ENCODE results near the gene INSR.

INSR gene

GRCh38 chr19:7194566-7194965, 99.6 kb downstream of the INSR start:
- no peaks in the 10 kb centered on the region for H3K79me2 ChIP-seq (ENCODE audit: low read length)
- H2AFZ ChIP-seq (ENCODE audit: low read depth, low read length): no peak overlapping the region
- no peak for TF ChIP-seq EZH2phosphoT487 (IDR thresholded peaks at IDR 0.05; ENCODE audit: low read depth)
- no peak for TF ChIP-seq CTCF (IDR thresholded peaks at IDR 0.05; ENCODE audit: low read depth, low read length)
- no peak overlapping the region for H3K4me2 ChIP-seq (ENCODE audit: low read length)
- H3K9me3 ChIP-seq (ENCODE audit: insufficient read depth, low read length): no peaks in the 10 kb centered on the region
- H3K27ac ChIP-seq (ENCODE audit: low read length): no peak overlapping the region
- H4K20me1 ChIP-seq (ENCODE audit: insufficient read depth, low read length): no peaks in the 10 kb centered on the region
- H3K27me3 ChIP-seq (ENCODE audit: low read depth, low read length): no peaks in the 10 kb centered on the region
- H3K4me3 ChIP-seq (ENCODE audit: low read length): no peak overlapping the region
- H3K4me1 ChIP-seq (ENCODE audit: low read length): no peaks in the 10 kb centered on the region
- no peak overlapping the region for H3K9ac ChIP-seq (ENCODE audit: low read length)
- no peaks in the 10 kb centered on the region for H3K36me3 ChIP-seq (replicated peaks; ENCODE audit: low read depth, low read length)

GRCh38 chr19:7191946-7192691, 102.1 kb downstream of the INSR start:
- H4K20me1 ChIP-seq (ENCODE audit: insufficient read depth, low read length): no peaks in the 10 kb centered on the region
- H3K27ac ChIP-seq (ENCODE audit: low read length): no peak overlapping the region
- H3K9me3 ChIP-seq (ENCODE audit: insufficient read depth, low read length): no peaks in the 10 kb centered on the region
- no peaks in the 10 kb centered on the region for H3K27me3 ChIP-seq (ENCODE audit: low read depth, low read length)
- TF ChIP-seq EZH2phosphoT487 (IDR thresholded peaks at IDR 0.05; ENCODE audit: low read depth) (no peak), CTCF (IDR thresholded peaks at IDR 0.05; ENCODE audit: low read depth, low read length) (no peak)
- no peak overlapping the region for H2AFZ ChIP-seq (ENCODE audit: low read depth, low read length)
- no peak overlapping the region for H3K4me2 ChIP-seq (ENCODE audit: low read length)
- no peaks in the 10 kb centered on the region for H3K36me3 ChIP-seq (replicated peaks; ENCODE audit: low read depth, low read length)
- H3K9ac ChIP-seq (ENCODE audit: low read length): no peak overlapping the region
- H3K4me1 ChIP-seq (ENCODE audit: low read length): no peaks in the 10 kb centered on the region
- no peak overlapping the region for H3K4me3 ChIP-seq (ENCODE audit: low read length)
- no peaks in the 10 kb centered on the region for H3K79me2 ChIP-seq (ENCODE audit: low read length)

- Histone ChIP-seq H3K4me3 (ENCODE audit: low read length) (no peak overlapping the region), H3K27ac (ENCODE audit: low read length) (no peak overlapping the region), H2AFZ (ENCODE audit: low read depth, low read length) (no peak overlapping the region), H3K4me2 (ENCODE audit: low read length) (no peak overlapping the region), H3K36me3 (replicated peaks; ENCODE audit: low read depth, low read length) (no peaks in the 10 kb centered on the region), H3K9me3 (ENCODE audit: insufficient read depth, low read length) (no peaks in the 10 kb centered on the region), H3K79me2 (ENCODE audit: low read length) (no peaks in the 10 kb centered on the region), H3K27me3 (ENCODE audit: low read depth, low read length) (no peaks in the 10 kb centered on the region), H3K4me1 (ENCODE audit: low read length) (no peaks in the 10 kb centered on the region), H4K20me1 (ENCODE audit: insufficient read depth, low read length) (no peaks in the 10 kb centered on the region), H3K9ac (ENCODE audit: low read length) (no peak overlapping the region)
- TF ChIP-seq CTCF (IDR thresholded peaks at IDR 0.05; ENCODE audit: low read depth, low read length) (no peak), EZH2phosphoT487 (IDR thresholded peaks at IDR 0.05; ENCODE audit: low read depth) (no peak)
These were observed 105.2 kb downstream of the INSR start for GRCh38 chr19:7188698-7189629.
